Nucleus accumbens (tissue), 56 donors: ENCODE data around the gene PLCD3.
A peak's percentile ranks its signal among the peaks of the same experiment; 100 is the strongest.

Experiments
- DNase-seq, 56 donors: peaks; one replicate each; lab custom pipeline; 2025; lab: John Stamatoyannopoulos, UW

Gene PLCD3

DNA sequence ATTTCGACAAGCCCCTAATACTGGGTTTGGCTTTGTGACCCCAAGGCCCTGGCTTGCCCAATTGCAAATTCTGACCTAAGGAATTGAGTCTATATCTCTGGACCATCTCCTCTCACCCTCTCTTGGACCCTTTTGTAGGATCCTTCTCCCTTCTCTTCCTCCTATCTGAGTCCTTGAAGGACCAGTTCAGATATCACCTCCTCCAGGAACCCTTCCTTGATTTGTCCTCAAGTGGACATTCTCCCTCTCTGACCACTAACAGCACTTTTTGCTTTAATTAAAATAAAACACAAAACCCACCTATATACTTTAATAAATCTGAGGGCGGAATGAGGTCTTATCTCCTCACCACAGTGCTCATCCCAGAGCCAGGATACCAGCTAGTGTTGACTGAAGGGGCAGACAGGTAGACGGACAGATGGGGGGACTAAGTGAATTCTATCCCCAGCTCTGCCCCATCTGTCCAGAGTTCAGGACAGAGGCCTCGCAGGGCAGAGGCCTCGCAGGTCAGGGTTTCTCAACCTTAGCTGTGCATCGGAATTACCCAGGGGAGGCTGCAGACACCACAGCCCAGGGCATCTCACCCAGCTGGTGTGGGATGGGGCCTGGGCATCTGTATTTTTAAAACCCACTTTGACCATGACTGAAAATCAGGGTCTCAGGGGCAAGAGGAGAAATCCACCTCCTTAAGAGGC is 9.1 kb downstream of the PLCD3 start:
- no peak for DNase-seq

DNA sequence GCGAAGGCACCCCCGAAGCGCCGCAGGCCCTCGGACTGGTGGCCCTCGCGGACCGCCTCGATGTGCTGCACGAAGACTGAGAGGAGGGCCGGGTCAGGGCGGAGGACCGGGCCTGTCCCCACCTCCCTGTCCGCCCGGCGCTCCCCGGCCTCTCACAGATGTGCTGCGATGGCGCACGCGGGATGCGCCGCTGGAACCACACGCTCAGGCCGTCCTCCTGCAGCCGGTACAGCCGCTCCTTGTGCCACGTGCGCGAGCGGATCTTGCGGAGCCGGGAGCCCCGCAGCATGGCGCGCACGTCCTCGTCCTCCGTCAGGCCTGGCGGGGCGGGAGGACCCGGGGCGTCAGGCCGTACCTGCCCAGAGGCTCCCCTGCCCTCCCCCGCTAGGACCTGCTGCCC is 11.3 kb downstream of the PLCD3 start:
- no peak for DNase-seq

- DNase-seq: no peak
These were observed 11.8 kb downstream of the PLCD3 start for GRCh38 chr17:45120558-45120957.

DNA sequence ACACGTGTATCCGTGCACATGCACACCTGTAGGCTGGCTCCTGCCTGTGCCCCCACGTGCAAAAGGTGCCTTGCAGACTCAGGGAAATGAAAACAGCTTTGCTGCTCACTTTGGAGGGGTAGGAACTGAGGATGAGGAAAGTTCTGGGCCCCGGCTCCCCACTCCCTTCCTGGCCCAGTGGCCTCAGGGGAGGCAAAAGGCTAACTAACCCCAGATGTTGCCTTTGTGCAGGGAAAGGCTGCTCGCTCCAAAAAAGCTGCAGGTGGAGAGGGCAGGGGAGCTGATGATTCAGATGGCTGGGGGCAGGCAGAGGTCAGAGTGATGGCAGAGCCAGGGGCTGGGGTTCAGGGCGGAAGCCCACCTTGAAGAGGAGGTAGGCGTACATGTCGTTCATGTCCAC is 12.4 kb downstream of the PLCD3 start:
- no peak for DNase-seq

DNA sequence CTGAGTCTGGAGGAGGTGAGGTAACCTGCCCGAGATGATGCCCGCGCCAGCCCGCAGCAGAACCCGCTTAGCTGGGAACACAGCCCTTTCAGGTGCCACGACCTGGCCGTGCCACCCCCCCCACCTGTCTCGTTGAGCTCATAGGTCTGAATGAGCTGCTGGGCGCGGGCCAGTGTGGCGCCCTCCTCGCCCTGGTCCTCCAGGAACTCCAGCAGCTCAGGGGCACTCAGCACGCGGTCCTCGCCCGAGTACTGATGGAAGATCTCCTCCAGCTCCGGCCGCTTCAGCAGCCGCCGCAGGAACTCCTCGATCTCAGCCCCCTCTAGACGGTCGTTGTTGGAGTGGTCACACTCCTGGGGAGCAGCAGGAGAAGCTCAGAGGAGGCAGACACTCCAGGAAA is 13.6 kb downstream of the PLCD3 start:
- no peak for DNase-seq

GRCh38 chr17:45117848-45118646 is 14.3 kb downstream of the PLCD3 start:
- no peak for DNase-seq

DNA sequence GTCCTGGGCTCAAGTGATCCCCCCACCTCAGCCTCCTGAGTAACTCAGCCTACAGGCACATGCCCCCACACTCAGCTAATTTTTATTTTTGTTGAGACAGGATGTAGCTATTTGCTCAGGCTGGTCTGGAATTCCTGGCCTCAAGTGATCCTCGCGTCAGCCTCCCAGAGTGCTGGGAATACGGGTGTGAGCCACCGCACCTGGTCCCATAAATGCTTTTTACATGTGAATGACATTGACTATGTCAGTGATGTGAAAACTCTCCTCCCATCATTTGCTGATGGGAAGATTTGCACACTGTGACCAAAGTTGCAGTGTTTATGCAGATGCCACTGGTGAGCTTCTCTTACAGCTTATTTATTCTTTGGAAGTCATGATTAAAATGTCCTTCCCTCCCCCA is 15.0 kb downstream of the PLCD3 start:
- DNase-seq: no peak

GRCh38 chr17:45116434-45117016 is 15.8 kb downstream of the PLCD3 start:
- DNase-seq: no peak

DNA sequence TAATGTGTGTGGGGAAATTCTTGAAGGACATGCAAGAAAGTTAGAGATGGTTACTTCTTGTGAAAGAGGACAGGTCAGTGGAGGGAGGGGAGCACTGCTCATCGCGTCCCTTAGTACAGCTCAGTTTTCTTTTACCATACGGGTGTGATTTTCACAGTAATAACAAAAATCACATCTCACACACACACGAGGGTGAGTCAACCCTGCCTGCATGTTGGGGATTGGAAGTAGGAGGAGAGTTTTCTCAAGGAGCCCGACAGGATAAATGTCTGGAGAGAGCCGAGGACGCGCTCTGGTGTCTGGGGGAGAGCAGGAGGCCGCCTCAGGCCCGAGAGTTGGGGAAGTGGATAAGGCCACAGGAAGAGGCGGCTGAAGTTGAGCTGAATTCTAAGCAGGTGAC is 16.4 kb downstream of the PLCD3 start:
- peak in 1 of 56 donors; percentile 30 for DNase-seq

DNA sequence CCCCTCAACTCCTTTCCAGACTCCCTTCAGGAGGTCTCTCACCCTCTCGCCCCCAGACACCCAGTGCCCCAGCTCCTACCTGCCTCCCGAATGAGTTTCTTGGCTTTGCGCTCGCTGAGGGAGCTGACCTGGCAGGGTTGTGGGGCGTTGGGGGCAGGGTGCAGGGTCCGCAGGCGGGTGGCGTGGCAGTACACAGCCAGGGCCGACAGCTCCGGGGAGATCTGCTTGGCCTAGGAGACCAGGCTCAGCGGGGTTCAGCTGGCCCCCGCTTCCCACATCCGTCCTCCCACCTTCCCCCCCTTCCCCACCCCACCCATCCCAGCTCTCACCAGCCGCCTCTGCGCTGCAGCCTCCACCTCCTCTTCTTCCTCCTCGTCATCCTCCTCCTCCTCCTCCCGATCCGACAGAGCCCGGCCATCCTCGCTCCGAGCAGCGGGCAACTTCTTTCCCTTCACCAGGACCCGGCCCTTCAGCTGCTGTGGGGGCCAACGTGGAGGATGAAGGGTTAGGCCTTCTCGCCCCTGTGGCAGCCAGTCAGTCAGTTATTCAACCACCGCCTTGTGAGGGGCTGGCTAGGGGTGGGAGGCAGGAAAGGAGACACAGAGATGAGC is 17.2 kb downstream of the PLCD3 start:
- no peak for DNase-seq

GRCh38 chr17:45114117-45114932 is 18.0 kb downstream of the PLCD3 start:
- DNase-seq: no peak

- DNase-seq: no peak
These were observed 18.9 kb downstream of the PLCD3 start for GRCh38 chr17:45113424-45113754.

DNA sequence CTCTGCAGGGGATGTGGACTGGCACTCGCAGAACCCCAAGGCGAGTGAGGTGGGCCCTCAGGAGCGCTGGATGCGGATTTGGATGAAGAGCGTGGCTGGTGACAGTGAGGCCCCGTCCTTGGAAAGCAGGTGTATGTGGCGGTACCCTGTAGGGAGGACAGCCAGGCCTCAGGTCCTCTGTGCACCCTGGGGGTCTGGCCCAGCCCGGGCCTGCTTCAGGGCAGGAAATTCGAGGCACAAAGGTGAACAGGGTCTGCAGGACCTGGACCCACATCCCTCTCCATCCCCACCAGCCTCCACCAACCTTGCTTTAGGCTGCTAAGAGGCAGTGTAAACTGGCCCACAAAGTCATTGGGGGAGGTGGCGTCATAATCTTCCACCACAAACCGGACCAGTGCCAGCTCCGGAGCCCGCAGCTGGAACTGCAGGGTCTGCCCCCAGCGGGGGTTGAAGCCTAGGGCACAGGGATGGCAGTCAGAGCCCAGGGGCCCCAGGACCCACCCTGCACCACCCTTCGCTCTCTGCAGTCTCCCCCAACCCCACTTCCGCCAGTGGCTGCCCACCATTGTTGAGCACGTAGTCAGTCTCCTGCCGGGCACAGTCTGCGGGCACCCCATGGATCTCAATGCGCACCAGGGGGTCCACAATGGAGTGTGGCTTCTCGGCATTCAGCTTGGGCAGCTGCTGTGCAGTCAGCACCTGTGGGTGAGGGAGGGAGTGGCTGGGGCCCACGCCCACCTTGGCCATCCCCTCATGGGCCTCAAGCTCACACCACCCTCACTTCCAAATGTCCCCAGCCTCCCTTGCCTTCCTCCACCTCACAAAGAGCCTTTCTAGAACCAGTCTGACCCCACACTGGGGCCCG is 19.5 kb downstream of the PLCD3 start:
- DNase-seq: no peak

DNA sequence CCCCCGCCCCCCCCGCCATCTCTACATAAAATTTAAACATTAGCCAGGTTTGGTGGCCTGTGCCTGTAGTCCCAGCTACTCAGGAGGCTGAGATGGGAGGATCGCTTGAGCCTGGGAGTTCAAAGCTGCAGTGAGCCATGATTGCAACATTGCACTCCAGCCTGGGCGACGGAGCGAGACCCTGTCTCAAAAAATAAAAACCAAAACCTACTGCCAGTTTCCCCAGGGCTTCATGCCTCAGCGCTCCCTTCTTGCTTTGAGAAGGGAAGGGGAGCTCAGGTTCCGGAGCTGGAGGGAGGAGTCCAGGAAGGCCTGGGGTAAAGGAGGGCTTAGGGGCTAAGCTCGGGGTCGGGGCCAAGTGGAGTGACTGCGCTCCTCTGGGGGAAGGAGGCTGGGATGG is 20.5 kb downstream of the PLCD3 start:
- DNase-seq: no peak

GRCh38 chr17:45110676-45111611 is 21.4 kb downstream of the PLCD3 start:
- DNase-seq: peak in 34 of 56 donors; percentile 6 to 75 (median 48)

DNA sequence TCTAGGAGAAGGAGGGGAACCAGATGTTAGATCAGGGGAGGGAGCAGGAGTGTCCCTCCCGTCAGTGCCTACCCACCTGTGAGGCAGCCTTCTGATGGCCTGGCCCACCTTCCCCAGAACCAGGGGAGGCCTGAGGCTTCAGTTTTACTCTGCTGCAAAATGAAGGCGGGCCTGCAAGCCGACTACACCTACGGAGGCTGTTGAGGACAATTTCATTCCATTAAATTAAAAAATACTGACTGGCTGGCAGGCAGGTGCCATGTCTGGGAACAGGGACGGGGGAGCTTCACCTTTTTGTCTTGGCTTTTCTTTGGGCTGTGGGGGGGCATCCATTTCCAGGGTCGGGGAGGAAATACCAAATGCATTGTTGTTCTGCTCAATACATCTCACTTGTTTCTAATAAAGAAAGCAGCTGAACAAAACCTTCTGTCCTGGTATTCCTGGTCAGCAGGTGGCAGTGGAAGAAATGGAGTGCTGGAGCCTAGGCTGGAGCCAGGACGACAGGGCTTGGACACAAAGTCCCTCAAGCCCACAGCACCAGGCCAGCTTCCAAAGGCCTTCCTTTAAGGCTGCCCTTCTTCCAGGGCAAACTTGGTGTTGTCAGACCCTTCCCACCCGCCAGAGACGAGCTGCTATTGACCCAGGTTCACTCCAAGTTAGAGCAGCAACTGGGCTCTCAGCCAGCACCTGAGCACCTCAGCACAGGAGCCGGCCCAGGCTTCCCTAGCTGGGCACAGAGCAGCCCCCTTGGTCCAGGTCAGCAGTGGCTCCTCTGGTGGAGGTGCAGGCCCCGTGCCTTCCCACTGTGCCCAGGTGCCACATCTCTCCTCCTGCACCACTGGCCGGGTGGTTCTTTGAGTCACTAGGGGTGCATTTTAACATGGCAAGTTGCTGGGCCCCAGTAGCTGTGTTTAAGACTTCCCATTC is 23.5 kb downstream of the PLCD3 start:
- DNase-seq: no peak

- DNase-seq: no peak
These were observed 24.3 kb downstream of the PLCD3 start for GRCh38 chr17:45108051-45108450.
